K562 (cell line): ENCODE data around the gene CACTIN. TPM values are rescaled to one million over a fixed set of nuclear protein-coding genes. Genes with fewer than 3 reads are reported as not detected.

Experiments
- DLX4 ChIP-seq: fragments of 250-450 bp; sonication (Bioruptor Pico); IDR thresholded peaks from 2 replicates; pipeline ENCODE4 v1.6.1; 2021; ENCODE audit warnings: mild to moderate bottlenecking
- EP400 ChIP-seq: fragments of 450-650 bp; IDR thresholded peaks from 2 replicates; pipeline ENCODE4 v1.6.1; 2017; ENCODE audit warnings: antibody characterized with exemption, mild to moderate bottlenecking, moderate library complexity
- JUND ChIP-seq, 2 experiments: IDR thresholded peaks; 2 replicates in 1 of 2; 3 replicates in 1 of 2; pipeline ENCODE4 v1.6.1; 2011; ENCODE audit warnings: borderline replicate concordance in 2 of 2, low read depth in 2 of 2, low read length in 2 of 2, improper control_type of control experiment in 1 of 2, missing biosample characterization in 1 of 2, missing genetic modification characterization in 1 of 2, missing genetic modification reagents in 1 of 2
- MEIS2 ChIP-seq: fragments of 450-650 bp; IDR thresholded peaks from 2 replicates; pipeline ENCODE4 v1.6.1; 2014; ENCODE audit warnings: mild to moderate bottlenecking; ENCODE audit not compliant: partially characterized antibody
- MYBL2 ChIP-seq, 2 experiments: fragments of 450-650 bp in 1 of 2; sonication (generic) in 1 of 2; formaldehyde crosslinking in 1 of 2; IDR thresholded peaks; 2 replicates each; pipeline versions ENCODE4 v1.6.1 to v1.8.1; 2017 to 2022; ENCODE audit warnings: borderline replicate concordance in 1 of 2, inconsistent platforms in 1 of 2, low read depth in 1 of 2, mild to moderate bottlenecking in 1 of 2, missing genetic modification reagents in 1 of 2, moderate library complexity in 1 of 2
- PTRF ChIP-seq: fragments of 450-650 bp; IDR thresholded peaks from 2 replicates; pipeline ENCODE4 v1.6.1; 2016; ENCODE audit warnings: mild to moderate bottlenecking, missing genetic modification characterization, missing compliant biosample characterization
- SMARCB1 ChIP-seq: IDR thresholded peaks from 2 replicates; pipeline ENCODE4 v1.6.1; 2011; ENCODE audit warnings: improper control_type of control experiment, low read depth; ENCODE audit not compliant: insufficient read length
- SREBF2 ChIP-seq: sonication (generic); formaldehyde crosslinking; IDR thresholded peaks from 2 replicates; pipeline ENCODE4 v1.4.0; 2020; ENCODE audit warnings: mild to moderate bottlenecking, missing genetic modification reagents
- SUPT5H ChIP-seq: fragments of 450-650 bp; IDR thresholded peaks from 2 replicates; pipeline ENCODE4 v1.6.1; 2016
- ZC3H8 ChIP-seq: fragments of 450-650 bp; IDR thresholded peaks from 2 replicates; pipeline ENCODE4 v1.6.1; 2017
- ZNF778 ChIP-seq: fragments of 450-650 bp; formaldehyde crosslinking; IDR thresholded peaks from 2 replicates; pipeline ENCODE4 v1.4.0; 2020; ENCODE audit warnings: mild to moderate bottlenecking, moderate library complexity
- polyA plus RNA-seq, 8 experiments: library from polyadenylated mRNA; depleted of rRNA in 4 of 8; stranded (reverse) in 5 of 8; unstranded in 3 of 8; fragments of >200 nt; fragmentation: Nextera tagmentation in 2 of 8; fragmentation: Illumina TruSeq in 1 of 8; extraction: Ambion mirVana in 2 of 8; extraction: Trizol in 1 of 8; gene quantifications; 2 replicates each; pipeline versions ENCODE4 v1.2.1 to v1.2.3, GENCODE V29; 2011 to 2014; ENCODE audit warnings: inconsistent platforms in 1 of 8, missing spikeins in 1 of 8
- total RNA-seq, 7 experiments: library from RNA; depleted of rRNA in 6 of 7; stranded (reverse); fragments of >200 nt in 6 of 7; fragmentation: Illumina TruSeq in 2 of 7; extraction: Trizol in 2 of 7; gene quantifications; 2 replicates each; pipeline versions ENCODE4 v1.2.1 to v1.2.3, GENCODE V29; 2011 to 2021; ENCODE audit warnings: low replicate concordance in 1 of 7
- TF ChIP-seq, protein P1 (sequence below): fragments of 200-800 bp; sonication (Bioruptor generic); IDR thresholded peaks from 2 replicates; pipeline ENCODE4 v1.6.1; 2017; ENCODE audit warnings: missing genetic modification characterization, missing compliant biosample characterization
- TF ChIP-seq, protein P2 (sequence below): fragments of 150-350 bp; conservative IDR thresholded peaks from 2 replicates; pipeline ENCODE4 v1.6.1; 2014; ENCODE audit warnings: low read length
- TF ChIP-seq, protein P3 (sequence below): fragments of 450-650 bp; IDR thresholded peaks from 2 replicates; pipeline ENCODE4 v1.6.1; 2017; ENCODE audit warnings: antibody characterized with exemption, mild to moderate bottlenecking
- TF ChIP-seq, protein P4 (sequence below): IDR thresholded peaks from 2 replicates; pipeline ENCODE4 v1.6.1; 2012; ENCODE audit warnings: low read depth, low read length, improper control_type of control experiment, borderline replicate concordance

CACTIN gene
- total and polyA plus RNA-seq, 9 of the 15 experiments (the other 6 are each of a cell fraction or from before 2014, with no cell fraction given) = 0.15 to 49.2 (median 15.0) TPM

DNA sequence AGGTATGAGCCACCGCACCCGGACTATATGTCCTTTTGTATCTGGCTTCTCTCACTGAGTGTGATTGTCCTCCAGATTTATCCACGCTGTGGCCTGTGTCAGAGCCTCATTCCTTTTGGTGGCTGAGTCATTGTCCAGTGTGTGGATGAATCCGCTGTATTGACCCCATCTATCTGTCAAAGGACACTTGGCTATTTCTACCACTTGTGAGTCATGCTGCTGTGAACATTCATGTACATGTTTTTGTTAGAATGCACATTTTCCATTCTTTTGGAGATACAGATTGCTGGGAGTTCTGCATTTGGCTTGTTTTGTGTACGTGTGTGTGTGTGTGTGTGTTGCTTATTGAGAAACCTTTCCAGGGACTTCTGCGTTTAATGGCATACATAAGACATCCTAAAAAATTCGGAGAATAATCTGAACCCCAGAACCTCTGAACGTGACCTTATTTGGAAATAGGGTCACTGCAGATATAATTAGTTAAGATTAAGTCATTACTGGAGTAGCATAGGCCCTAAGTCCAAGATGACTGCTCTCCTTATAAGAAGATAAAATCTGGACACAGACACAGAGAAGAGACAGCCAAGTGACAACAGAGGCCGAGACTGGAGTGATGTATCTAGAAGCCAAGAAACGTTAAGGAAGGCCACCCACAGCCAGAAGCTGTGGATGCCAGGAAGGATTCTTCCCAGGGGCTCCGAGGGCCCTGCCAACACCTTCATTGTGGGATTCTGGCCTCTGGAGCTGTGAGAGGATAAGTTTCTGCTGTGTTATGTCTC is 46.2 kb downstream of the CACTIN start (continued):
- TF ChIP-seq ZC3H8 (no peak), SMARCB1 (no peak), DLX4 (CRISPR knock-in tag) (no peak), SREBF2 (no peak), ZNF778 (CRISPR knock-in tag) (no peak), MEIS2 (peak; percentile 82), EP400 (peak; percentile 44), JUND (IDR thresholded peaks at IDR 0.05; ENCODE audit: borderline replicate concordance, low read depth, low read length) (peak; percentile 91), JUND (tag; IDR thresholded peaks at IDR 0.05; ENCODE audit: borderline replicate concordance, low read depth, low read length) (peak; percentile 89; the same call in 2 of the 3 replicates), MYBL2 (IDR thresholded peaks at IDR 0.05; ENCODE audit: low read depth) (no peak), MYBL2 (CRISPR knock-in tag; IDR thresholded peaks at IDR 0.05; ENCODE audit: borderline replicate concordance) (no peak), PTRF (tag) (no peak), SUPT5H (no peak)
- TF ChIP-seq, protein P1, sequence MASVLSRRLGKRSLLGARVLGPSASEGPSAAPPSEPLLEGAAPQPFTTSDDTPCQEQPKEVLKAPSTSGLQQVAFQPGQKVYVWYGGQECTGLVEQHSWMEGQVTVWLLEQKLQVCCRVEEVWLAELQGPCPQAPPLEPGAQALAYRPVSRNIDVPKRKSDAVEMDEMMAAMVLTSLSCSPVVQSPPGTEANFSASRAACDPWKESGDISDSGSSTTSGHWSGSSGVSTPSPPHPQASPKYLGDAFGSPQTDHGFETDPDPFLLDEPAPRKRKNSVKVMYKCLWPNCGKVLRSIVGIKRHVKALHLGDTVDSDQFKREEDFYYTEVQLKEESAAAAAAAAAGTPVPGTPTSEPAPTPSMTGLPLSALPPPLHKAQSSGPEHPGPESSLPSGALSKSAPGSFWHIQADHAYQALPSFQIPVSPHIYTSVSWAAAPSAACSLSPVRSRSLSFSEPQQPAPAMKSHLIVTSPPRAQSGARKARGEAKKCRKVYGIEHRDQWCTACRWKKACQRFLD (CRISPR knock-in tag) = peak; percentile 39; the same call in 1 of the 2 replicates
- TF ChIP-seq, protein P2, sequence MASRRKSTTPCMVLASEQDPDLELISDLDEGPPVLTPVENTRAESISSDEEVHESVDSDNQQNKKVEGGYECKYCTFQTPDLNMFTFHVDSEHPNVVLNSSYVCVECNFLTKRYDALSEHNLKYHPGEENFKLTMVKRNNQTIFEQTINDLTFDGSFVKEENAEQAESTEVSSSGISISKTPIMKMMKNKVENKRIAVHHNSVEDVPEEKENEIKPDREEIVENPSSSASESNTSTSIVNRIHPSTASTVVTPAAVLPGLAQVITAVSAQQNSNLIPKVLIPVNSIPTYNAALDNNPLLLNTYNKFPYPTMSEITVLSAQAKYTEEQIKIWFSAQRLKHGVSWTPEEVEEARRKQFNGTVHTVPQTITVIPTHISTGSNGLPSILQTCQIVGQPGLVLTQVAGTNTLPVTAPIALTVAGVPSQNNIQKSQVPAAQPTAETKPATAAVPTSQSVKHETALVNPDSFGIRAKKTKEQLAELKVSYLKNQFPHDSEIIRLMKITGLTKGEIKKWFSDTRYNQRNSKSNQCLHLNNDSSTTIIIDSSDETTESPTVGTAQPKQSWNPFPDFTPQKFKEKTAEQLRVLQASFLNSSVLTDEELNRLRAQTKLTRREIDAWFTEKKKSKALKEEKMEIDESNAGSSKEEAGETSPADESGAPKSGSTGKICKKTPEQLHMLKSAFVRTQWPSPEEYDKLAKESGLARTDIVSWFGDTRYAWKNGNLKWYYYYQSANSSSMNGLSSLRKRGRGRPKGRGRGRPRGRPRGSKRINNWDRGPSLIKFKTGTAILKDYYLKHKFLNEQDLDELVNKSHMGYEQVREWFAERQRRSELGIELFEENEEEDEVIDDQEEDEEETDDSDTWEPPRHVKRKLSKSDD = no peak
- TF ChIP-seq, protein P3, sequence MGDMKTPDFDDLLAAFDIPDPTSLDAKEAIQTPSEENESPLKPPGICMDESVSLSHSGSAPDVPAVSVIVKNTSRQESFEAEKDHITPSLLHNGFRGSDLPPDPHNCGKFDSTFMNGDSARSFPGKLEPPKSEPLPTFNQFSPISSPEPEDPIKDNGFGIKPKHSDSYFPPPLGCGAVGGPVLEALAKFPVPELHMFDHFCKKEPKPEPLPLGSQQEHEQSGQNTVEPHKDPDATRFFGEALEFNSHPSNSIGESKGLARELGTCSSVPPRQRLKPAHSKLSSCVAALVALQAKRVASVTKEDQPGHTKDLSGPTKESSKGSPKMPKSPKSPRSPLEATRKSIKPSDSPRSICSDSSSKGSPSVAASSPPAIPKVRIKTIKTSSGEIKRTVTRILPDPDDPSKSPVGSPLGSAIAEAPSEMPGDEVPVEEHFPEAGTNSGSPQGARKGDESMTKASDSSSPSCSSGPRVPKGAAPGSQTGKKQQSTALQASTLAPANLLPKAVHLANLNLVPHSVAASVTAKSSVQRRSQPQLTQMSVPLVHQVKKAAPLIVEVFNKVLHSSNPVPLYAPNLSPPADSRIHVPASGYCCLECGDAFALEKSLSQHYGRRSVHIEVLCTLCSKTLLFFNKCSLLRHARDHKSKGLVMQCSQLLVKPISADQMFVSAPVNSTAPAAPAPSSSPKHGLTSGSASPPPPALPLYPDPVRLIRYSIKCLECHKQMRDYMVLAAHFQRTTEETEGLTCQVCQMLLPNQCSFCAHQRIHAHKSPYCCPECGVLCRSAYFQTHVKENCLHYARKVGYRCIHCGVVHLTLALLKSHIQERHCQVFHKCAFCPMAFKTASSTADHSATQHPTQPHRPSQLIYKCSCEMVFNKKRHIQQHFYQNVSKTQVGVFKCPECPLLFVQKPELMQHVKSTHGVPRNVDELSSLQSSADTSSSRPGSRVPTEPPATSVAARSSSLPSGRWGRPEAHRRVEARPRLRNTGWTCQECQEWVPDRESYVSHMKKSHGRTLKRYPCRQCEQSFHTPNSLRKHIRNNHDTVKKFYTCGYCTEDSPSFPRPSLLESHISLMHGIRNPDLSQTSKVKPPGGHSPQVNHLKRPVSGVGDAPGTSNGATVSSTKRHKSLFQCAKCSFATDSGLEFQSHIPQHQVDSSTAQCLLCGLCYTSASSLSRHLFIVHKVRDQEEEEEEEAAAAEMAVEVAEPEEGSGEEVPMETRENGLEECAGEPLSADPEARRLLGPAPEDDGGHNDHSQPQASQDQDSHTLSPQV = 0 out of 2 replicates have a peak, but pooled peaks have one; percentile 46
- TF ChIP-seq, protein P4, sequence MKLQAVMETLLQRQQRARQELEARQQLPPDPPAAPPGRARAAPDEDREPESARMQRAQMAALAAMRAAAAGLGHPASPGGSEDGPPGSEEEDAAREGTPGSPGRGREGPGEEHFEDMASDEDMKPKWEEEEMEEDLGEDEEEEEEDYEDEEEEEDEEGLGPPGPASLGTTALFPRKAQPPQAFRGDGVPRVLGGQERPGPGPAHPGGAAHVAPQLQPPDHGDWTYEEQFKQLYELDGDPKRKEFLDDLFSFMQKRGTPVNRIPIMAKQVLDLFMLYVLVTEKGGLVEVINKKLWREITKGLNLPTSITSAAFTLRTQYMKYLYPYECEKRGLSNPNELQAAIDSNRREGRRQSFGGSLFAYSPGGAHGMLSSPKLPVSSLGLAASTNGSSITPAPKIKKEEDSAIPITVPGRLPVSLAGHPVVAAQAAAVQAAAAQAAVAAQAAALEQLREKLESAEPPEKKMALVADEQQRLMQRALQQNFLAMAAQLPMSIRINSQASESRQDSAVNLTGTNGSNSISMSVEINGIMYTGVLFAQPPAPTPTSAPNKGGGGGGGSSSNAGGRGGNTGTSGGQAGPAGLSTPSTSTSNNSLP = peak; percentile 47; the same call in 1 of the 2 replicates
